ENCODE results near the gene SLF2.

SLF2 gene

DNA sequence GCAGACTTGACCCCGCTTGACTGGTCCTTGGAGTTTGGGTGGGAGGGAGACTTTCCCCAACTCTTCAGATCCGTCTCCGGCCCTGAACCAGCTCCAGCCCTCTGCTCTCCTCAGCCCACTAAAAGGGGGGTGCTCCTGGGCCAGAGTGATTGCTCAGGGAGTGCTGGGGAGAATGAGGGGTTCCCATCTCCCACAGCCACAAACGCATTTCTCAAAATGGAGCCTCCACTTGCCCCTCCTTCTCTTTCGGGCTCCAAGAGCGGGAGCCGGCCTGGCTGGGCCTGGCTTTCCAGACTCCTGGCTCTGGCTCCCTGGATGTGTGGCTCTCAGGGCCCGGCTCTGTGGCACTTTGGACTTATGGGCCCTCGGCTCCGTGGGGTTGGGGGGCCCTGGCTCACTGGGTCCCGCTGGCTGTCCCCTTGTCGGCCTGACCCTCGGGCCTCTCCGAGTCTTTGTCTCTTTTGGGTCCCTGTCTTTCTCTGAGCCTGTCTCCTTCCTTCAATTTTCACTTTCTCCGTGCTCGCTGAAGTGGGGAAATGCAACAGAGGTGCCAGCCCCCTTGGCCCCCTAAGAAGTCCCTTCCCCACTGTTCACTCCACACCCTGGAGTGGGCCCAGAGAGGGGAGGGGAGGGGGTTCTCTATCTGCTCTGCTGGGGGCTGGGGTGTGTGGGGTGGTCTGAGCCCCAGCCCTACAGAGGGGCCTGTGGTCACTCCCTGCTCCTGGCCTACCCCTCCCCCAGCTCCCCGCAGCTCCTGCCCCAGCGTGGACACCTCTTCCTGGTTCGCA, 87.6 kb downstream of the SLF2 start:
- no peak for DNase-seq (ENCODE audit: low spot score)
- H3K27ac ChIP-seq: peak overlapping the region; percentile 99
- ChIA-PET CTCF (interaction anchor here (0.6 to 5.2 kb wide), 7 partner anchors 11 to 70 kb away, joined by 3 to 24 read pairs (median 6); partner anchors contain the start of genes MRPL43 and TWNK), POLR2A (ENCODE audit: low non-redundant PET) (no interaction called here)
- TF ChIP-seq CTCF (conservative IDR thresholded peaks at IDR 0.05; ENCODE audit: low read depth): no peak

- no peak for TF ChIP-seq CTCF (conservative IDR thresholded peaks at IDR 0.05; ENCODE audit: low read depth)
- ChIA-PET CTCF (interaction anchor here (0.6 to 5.2 kb wide), 2 partner anchors 11 to 13 kb away, joined by 3 to 24 read pairs; no protein-coding TSS in a partner anchor), POLR2A (ENCODE audit: low non-redundant PET) (interaction anchor here (0.9 kb wide), 1 partner anchor 11 kb away, joined by 3 read pairs; no protein-coding TSS in a partner anchor)
- DNase-seq (ENCODE audit: low spot score): no peak
- peak overlapping the region; percentile 99 for H3K27ac ChIP-seq
Measured at GRCh38 chr10:101000915-101001658, 88.3 kb downstream of the SLF2 start.

GRCh38 chr10:101001659-101002035, 88.9 kb downstream of the SLF2 start:
- H3K27ac ChIP-seq: peak overlapping the region; percentile 99
- ChIA-PET POLR2A (ENCODE audit: low non-redundant PET) (interaction anchor here (0.9 kb wide), 1 partner anchor 10 kb away, joined by 3 read pairs; no protein-coding TSS in a partner anchor), CTCF (interaction anchor here (0.6 to 5.2 kb wide), 2 partner anchors 12 to 575 kb away, joined by 3 to 24 read pairs; no protein-coding TSS in a partner anchor)
- no peak for DNase-seq (ENCODE audit: low spot score)
- TF ChIP-seq CTCF (conservative IDR thresholded peaks at IDR 0.05; ENCODE audit: low read depth): no peak

- H3K27ac ChIP-seq: peak overlapping the region; percentile 99
- ChIA-PET CTCF (interaction anchor here (0.6 to 5.2 kb wide), 4 partner anchors 9 to 574 kb away, joined by 3 to 24 read pairs (median 6); no protein-coding TSS in a partner anchor), POLR2A (ENCODE audit: low non-redundant PET) (interaction anchor here (1.1 kb wide), 1 partner anchor 10 kb away, joined by 8 read pairs; no protein-coding TSS in a partner anchor)
- no peak for DNase-seq (ENCODE audit: low spot score)
- no peak for TF ChIP-seq CTCF (conservative IDR thresholded peaks at IDR 0.05; ENCODE audit: low read depth)
Measured at GRCh38 chr10:101002456-101002855, 89.7 kb downstream of the SLF2 start.

DNA sequence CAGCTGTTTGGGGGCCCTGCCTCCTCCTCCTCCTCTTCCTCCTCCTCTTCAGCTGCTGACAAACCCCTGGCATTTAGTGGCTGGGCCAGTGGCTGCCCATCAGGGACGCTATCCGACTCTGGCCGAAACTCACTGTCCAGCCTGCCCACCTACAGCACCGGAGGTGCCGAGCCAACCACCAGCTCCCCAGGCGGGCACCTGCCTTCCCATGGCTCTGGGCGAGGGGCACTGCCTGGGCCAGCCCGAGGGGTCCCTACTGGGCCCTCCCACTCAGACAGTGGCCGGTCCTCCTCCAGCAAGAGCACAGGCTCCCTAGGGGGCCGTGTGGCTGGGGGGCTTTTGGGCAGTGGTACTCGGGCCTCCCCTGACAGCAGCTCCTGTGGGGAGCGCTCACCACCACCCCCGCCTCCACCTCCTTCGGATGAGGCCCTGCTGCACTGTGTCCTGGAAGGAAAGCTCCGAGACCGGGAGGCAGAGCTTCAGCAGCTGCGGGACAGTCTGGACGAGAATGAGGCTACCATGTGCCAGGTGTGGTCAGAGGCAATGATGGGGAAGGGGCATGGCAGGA, 91.0 kb downstream of the SLF2 start:
- no peak for TF ChIP-seq CTCF (conservative IDR thresholded peaks at IDR 0.05; ENCODE audit: low read depth)
- no peak for DNase-seq (ENCODE audit: low spot score)
- ChIA-PET POLR2A (ENCODE audit: low non-redundant PET) (no interaction called here), CTCF (interaction anchor here (0.6 to 5.2 kb wide), 6 partner anchors 8 to 104 kb away, joined by 4 to 24 read pairs (median 8); no protein-coding TSS in a partner anchor)
- peak overlapping the region; percentile 23 for H3K27ac ChIP-seq

- H3K27ac ChIP-seq: no peak overlapping the region
- CTCF ChIA-PET: interaction anchor here (0.6 to 2.4 kb wide), 3 partner anchors 11 to 61 kb away, joined by 3 to 9 read pairs (median 4); no protein-coding TSS in a partner anchor
- DNase-seq (ENCODE audit: low spot score): no peak
- POLR2A ChIA-PET (ENCODE audit: low non-redundant PET): no interaction called here
- no peak for TF ChIP-seq CTCF (conservative IDR thresholded peaks at IDR 0.05; ENCODE audit: low read depth)
Measured at GRCh38 chr10:101005361-101005760, 92.6 kb downstream of the SLF2 start.
